ENCODE results near the gene CD302. TPM values are rescaled to one million over a fixed set of nuclear protein-coding genes. Genes with fewer than 3 reads are reported as not detected.

The CD302 gene
- total RNA-seq, 2 experiments from 2014 or later: 0.43 to 0.74 TPM

DNA sequence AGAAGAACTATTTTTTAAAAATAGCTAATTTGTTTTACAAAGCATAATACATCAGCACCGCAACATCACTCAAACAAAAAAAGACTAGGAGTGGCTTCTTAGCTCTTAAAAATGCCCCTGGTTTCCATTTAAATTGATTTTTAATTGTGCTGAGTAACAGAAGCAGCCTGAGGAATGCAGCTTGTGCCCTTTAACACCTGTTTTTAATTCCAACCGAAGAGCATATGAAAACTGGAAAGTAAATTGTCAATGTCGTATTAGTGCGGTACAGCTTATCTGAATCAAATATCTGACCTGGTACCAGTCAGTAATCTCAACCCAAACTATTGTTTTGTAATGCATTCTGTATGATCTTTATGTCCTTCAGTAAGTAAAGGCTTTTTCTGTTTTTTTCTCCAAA lies 13.2 kb upstream of the CD302 start:
- ATAC-seq (no peak), DNase-seq (no peak)
- H3K36me3 Mint-ChIP-seq (ENCODE audit: low read depth): peaks cover 39% of the 10 kb centered on the region
- no peaks in the 10 kb centered on the region for H3K9me3 Mint-ChIP-seq
- H3K4me1 Mint-ChIP-seq (ENCODE audit: low read depth): no peaks in the 10 kb centered on the region
- no peak overlapping the region for H3K27ac Mint-ChIP-seq
- ChIA-PET POLR2A (interaction anchor here (0.5 kb wide), 1 partner anchor 186 kb away, joined by 3 read pairs; no protein-coding TSS in a partner anchor), CTCF (interaction anchor here (0.8 kb wide), 1 partner anchor 156 kb away, joined by 3 read pairs; no protein-coding TSS in a partner anchor)
- intact Hi-C loops (cut with micrococcal nuclease): no loop called here
- H3K27me3 Mint-ChIP-seq: no peaks in the 10 kb centered on the region
- TF ChIP-seq, protein P1, sequence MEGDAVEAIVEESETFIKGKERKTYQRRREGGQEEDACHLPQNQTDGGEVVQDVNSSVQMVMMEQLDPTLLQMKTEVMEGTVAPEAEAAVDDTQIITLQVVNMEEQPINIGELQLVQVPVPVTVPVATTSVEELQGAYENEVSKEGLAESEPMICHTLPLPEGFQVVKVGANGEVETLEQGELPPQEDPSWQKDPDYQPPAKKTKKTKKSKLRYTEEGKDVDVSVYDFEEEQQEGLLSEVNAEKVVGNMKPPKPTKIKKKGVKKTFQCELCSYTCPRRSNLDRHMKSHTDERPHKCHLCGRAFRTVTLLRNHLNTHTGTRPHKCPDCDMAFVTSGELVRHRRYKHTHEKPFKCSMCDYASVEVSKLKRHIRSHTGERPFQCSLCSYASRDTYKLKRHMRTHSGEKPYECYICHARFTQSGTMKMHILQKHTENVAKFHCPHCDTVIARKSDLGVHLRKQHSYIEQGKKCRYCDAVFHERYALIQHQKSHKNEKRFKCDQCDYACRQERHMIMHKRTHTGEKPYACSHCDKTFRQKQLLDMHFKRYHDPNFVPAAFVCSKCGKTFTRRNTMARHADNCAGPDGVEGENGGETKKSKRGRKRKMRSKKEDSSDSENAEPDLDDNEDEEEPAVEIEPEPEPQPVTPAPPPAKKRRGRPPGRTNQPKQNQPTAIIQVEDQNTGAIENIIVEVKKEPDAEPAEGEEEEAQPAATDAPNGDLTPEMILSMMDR (IDR thresholded peaks at IDR 0.05): no peak
- H3K4me3 Mint-ChIP-seq: no peak overlapping the region

DNA sequence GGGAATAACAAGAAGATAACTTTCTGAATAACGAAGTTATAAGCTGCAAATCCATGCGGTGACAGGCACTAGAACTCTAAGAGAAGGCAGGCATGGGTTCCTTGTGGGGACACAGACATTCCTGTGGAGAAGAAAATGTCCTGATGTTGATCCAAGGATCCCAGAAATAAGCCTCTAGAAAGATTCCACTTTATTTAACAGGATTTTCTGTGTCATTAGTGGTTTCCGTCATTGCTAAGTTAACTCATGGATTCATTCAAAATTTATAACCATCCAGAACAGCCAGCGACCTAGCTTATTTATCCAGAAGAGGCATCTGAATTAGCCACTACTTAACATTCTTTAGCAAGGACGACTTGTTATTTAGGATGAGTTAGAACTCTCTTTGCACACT lies 10.0 kb upstream of the CD302 start:
- TF ChIP-seq, protein P1 (IDR thresholded peaks at IDR 0.05): no peak
- peaks cover 29% of the 10 kb centered on the region for H3K36me3 Mint-ChIP-seq (ENCODE audit: low read depth)
- H3K9me3 Mint-ChIP-seq: no peaks in the 10 kb centered on the region
- CTCF ChIA-PET: interaction anchor here (1.1 to 1.9 kb wide), 6 partner anchors 11 to 160 kb away, joined by 3 to 7 read pairs (median 3); no protein-coding TSS in a partner anchor
- H3K27me3 Mint-ChIP-seq: no peaks in the 10 kb centered on the region
- no peak overlapping the region for H3K4me3 Mint-ChIP-seq
- H3K4me1 Mint-ChIP-seq (ENCODE audit: low read depth): peaks cover 1% of the 10 kb centered on the region
- H3K27ac Mint-ChIP-seq: no peak overlapping the region
- POLR2A ChIA-PET: no interaction called here
- intact Hi-C loops (cut with micrococcal nuclease): no loop called here
- DNase-seq (no peak), ATAC-seq (no peak)

DNA sequence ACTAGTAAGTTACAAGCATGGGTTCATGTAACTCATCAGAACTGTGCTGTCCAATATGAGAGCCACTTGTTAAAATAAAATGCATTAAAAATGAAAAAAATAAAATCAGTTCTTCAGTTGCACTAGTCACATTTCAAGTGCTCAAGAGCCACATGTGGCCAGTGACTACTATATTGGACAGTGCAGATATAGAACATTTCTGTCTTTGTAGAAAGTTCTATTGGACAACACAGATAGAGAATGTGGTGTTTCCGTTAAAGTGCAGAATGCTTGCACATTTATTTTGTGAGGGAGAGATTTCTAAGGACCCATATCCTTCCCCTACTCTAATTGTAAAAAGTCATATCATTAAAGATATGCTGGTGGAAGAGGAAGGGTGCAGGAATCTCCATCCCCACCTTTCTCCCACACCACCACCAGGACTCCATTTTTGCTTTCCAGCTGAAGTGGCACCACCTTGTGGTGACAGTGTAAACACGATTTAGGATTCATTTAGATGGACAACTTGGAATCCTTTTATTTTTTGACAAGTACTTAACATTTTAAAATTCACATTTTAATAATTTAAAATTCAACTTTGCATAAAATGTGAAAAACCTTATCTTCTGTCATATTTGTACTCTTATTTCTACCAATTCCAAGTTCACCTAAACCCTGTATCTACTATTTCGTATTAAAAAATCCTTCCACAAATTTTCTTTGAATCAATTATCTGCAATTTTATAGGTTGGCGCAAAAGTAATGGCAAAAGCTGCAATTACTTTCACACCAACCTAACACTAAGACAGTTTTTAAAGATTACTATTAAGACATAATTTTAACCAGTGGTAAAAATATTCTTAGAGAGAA lies 9.4 kb upstream of the CD302 start:
- Mint-ChIP-seq H3K36me3 (ENCODE audit: low read depth) (peaks cover 25% of the 10 kb centered on the region), H3K27ac (no peak overlapping the region), H3K27me3 (no peaks in the 10 kb centered on the region), H3K4me3 (no peak overlapping the region), H3K4me1 (ENCODE audit: low read depth) (peaks cover 4% of the 10 kb centered on the region), H3K9me3 (no peaks in the 10 kb centered on the region)
- CTCF ChIA-PET: interaction anchor here (1.1 to 1.9 kb wide), 6 partner anchors 11 to 161 kb away, joined by 3 to 7 read pairs (median 3); no protein-coding TSS in a partner anchor
- POLR2A ChIA-PET: no interaction called here
- intact Hi-C loops (cut with micrococcal nuclease): no loop called here
- ATAC-seq: no peak
- peak; percentile 37 for DNase-seq
- TF ChIP-seq, protein P1 (IDR thresholded peaks at IDR 0.05): peak; percentile 62

GRCh38 chr2:159804941-159805340 lies 6.9 kb upstream of the CD302 start:
- CTCF ChIA-PET: interaction anchor here (0.9 kb wide), 1 partner anchor 9 kb away, joined by 3 read pairs; no protein-coding TSS in a partner anchor
- Mint-ChIP-seq H3K4me3 (no peak overlapping the region), H3K4me1 (ENCODE audit: low read depth) (peaks cover 4% of the 10 kb centered on the region), H3K27me3 (no peaks in the 10 kb centered on the region), H3K36me3 (ENCODE audit: low read depth) (peaks cover 18% of the 10 kb centered on the region), H3K27ac (no peak overlapping the region), H3K9me3 (no peaks in the 10 kb centered on the region)
- intact Hi-C loops (cut with micrococcal nuclease): no loop called here
- ATAC-seq (no peak), DNase-seq (no peak)
- POLR2A ChIA-PET: no interaction called here
- TF ChIP-seq, protein P1 (IDR thresholded peaks at IDR 0.05): no peak
